ENCODE measurements around the gene CD300LD.
"Not testable (repeated sequence)": the region's sequence is repeated elsewhere in the genome, so short reads cannot be mapped to it uniquely, and the experiment has no call there.

Gene CD300LD

DNA sequence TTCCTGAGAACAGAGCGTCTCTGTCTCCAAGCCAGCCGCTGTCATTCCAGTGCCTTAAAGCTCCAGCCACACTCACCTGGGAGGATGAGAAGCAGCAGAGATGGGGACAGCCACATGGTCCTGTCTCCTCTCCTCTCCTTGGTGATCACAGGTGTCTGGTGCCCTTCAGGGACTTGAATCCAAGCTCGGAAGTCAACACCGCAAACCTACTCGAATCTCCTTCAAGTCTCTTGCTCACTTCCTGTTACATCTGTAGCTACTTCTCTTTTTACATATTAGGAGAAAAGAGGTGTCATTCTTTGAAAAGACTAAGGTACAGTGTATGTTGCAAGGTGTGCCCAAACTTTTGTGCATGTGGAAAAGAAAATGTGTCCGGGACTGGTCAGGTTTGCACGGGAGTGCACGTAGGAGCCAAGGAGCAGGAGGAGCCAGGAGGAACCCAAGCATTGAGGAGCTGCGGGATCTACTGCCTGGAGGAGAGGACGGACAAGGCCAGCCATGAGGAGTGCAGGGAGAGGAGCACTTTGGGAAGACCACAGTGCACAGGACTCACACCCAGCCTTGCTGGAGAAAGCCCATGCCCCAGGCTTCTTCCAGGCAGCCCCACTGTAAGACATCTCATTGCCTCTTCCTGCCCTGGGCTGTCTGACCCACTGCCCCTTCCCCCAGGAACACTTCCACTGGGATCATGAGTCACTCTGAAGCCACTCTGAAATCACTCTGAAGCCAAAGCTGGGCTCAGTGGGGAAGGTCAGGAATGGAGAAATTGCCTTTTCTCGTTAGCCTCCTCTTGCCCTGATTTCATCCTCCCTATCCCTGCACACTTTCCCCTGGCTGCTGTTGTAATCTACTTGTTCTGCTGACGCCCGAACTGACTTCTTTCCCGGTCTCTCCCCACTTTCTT lies at the start of gene CD300LD:
TSS of gene CD300LD (minus strand) at position 197 of the 904 bp plus-strand sequence. CDS start at position 116, 81 bp downstream.
- DNase-seq = no peak

DNA sequence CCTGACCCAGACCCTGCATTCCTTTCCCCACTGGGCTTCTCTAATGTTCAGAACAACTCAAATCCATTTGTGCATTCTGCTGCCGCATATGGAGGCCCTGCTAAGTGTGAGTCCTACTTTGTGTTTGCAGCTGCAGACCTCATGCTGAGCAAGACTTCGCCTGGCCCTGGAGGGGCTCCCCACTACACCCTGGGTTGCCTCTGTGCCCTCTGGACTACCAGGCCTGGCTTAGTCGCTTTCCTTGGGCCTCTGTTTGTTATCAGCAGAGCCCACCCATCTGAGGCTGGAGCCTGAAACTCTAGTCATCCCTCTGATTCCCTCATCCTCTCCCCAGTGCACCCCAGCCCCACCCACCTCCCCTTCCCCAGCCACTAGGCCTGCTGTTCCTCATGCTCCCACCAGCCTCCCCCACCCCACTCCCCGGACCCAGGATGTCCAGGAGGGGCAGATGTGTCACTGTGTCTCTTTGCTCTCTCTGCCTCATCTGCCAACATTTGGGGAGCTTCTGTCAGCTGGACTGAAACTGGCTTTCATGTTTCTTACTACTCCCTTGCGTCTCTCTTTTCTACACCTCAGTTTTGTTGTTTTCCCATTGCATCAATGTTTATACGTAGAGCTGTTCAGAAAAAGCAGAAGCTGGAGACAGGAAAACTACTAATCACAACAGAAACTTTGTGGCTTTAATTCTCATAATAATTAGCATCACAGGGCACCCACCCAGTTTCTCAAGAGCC lies 49.3 kb upstream of the CD300LD start:
- no peak for DNase-seq

DNA sequence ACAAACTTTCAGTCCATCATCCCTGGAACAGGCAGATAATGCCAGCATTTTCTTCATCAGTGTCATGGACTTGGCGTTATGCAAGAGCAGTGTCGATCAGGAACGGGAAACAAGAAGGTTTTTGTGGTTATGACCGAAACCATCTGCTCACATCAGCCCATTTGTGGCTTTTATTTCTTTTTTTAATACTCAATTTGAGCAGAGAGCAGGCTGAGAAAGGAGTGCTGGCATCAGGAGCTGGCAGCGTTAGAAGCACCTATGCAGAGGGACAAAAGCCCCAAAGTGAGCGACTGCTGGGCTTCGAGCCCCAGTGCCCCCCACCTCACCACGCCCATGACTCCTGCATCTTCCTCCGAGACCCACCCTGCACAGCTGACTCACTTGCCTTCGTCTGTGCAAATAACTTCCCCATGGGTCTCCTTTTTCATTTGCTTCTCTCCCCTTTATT lies 47.6 kb upstream of the CD300LD start:
- DNase-seq = no peak

DNA sequence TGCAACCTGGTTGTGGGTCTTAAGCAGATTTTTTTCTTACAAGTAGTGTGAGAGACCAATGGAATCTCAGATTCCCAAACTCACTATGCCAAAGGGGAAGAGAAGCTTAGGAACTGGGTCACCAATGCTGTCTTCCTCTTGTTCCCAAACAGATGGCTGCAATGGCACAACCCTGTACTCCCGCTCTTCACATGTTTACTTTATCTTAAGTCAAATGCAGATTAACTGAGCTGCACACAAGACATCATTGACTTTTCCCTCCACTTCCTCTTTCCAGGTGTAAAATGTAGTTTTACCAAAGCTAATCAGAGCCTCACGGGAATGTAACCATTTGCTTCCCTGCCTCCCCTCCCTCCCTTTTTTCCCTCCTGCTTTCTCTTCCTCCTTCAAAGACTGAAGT lies 45.8 kb upstream of the CD300LD start:
- no peak for DNase-seq

DNA sequence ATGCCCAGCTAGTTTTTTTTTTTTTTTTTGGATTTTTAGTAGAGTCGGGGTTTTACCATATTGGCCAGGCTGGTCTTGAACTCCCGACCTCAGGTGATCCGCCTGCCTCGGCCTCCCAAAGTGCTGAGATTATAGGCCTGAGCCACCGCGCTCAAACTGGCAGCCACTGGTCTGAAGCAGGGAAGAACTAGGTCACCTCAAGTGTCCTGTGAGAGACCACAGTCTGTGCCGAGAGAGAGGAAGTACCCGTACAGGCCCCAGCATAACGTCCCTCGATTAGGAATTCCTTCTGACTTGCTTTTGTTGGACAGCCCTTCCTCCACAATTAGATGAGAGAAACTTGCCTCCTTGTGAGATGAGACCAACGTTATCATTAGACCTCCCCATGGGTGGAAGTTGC lies 45.2 kb upstream of the CD300LD start:
- DNase-seq = no peak

DNA sequence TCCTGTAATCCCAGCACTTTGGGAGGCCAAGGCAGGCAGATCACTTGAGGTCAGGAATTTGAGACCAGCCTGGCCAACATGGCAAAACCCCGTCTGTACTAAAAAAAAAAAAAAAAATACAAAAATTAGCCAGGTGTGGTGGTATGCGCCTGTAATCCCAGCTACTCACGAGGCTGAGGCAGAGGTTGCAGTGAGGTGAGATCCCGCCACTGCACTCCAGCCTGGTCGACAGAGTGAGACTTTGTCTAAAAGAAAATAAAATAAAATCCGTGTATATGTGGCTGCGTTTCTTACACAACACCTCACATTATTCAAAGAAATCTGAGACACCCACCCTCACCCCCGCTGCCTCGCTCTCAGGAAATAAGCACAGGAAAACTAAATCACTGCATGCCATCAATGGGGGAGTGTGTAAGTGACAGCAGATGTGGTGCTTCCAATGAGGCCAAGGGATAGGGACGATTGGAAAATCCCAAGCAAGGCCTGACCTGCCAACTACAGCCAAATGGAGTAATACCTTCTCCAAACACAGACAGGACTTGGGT lies 44.5 kb upstream of the CD300LD start:
- DNase-seq = not testable (repeated sequence)

DNA sequence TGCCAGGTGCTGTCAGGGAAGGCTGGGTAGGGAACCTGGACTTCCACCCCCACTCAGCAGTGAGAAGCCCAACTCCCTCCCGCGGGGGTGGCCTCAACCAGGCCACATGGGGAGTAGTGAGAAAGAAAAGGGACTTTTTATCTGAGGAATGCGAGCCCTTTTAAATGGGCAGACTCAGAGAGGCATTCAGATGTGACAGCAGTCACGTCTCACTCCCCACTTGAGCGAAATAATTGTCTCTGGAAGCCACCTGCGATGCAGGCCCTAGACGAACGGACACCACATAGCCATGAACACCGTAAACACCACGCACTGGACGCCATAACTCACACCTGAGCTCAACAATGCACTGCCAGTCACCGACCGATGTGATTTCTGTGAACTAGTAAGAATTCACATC lies 43.3 kb upstream of the CD300LD start:
- DNase-seq = no peak

DNA sequence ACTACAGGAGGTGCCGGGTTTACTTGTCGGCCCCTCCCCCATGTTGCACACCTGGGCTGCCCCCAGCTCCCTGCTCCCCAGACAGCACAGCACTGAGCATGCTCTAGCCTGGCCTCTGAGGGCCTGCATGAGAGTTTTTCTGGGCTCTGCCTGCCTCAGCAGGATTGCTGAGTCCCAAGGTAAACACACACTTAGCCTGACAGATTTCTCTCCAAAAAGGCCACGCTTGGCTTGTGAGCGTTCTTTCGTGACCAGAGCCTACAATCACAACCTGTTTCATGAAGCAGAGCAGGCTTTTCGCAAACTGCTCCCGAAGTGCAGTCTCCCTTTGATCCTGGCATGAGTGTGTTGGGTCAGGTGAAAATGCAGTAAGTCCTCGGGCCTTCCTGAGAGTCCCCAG lies 41.2 kb upstream of the CD300LD start:
- DNase-seq = no peak

DNA sequence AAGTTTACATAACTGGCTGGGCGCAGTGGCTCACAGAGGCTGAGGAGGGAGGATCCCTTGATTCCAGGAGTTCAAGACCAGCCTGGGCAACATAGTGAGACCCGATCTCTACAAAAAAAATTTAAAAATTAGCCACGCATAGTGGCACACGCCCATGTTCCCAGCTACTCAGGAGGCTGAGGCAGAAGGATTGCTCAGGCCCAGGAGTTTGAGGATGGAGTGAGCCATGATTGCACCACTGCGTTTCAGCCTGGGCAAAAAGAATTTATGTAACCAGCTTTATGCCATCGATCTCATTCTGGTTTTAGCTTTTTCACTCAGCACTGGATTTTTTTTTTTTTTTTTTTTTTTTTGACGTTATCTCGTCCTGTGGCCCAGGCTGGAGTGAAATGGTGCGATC lies 40.5 kb upstream of the CD300LD start:
- DNase-seq = no peak

DNA sequence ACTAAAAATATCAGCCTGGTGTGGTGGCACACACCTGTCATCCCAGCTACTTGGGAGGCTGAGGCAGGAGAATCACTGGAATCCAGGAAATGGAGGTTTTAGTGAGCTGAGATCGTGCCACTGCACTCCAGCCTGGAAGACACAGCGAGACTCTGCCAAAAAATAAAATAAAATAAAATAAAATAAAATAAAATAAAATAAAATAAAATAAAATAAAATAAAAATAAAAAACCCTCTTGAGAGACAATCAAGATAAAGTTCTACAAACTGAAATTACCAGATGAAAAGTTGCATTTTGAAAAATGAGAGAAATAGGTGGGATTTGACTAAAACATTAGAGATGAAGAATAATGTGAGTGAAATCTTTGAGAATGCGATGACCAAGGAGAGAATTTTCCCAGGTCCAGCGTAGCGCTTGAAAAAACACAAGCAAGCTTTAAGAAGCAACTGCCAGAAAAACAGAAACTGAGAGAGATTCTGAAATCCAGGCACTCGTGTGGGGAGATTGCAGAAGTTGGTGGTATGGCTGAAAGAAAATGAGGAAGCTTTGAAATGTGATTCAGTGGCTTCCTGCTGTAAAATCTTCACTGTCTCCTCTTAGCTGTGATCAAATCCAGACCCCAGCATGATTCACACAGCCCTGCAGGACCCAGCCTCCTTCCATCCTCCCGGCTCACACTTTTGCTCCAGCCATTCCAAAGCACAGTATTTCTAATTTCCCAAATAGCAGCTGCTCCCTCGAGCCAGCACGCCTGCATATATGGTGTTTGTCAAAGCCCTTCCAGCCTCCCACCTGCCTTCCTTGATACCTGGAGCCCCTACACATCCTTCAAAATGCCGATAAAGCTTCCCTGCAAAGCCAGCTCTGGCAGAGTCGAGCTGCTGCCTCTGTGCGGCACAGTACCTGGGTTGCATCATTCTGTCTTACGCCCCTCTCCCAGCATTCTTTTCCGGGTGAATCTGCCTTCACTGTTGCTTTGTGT lies 39.7 kb upstream of the CD300LD start:
- DNase-seq = no peak

DNA sequence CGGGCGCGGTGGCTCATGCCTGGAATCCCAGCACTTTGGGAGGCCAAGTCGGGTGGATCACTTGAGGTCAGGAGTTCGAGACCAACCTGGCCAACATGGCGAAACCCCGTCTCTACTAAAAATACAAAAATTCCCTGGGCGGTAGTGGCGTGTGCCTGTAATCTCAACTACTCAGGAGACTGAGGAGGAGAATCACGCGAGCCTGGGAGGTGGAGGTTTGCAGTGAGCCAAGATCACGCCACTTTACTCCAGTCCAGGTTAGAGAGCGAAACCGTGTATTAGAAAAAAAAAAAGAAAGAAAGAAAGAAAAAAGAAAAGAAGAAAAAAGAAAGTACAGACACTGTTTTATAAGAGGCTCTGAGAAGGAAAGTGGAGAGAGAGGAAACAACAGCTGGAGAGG lies 38.2 kb upstream of the CD300LD start:
- not testable (repeated sequence) for DNase-seq

DNA sequence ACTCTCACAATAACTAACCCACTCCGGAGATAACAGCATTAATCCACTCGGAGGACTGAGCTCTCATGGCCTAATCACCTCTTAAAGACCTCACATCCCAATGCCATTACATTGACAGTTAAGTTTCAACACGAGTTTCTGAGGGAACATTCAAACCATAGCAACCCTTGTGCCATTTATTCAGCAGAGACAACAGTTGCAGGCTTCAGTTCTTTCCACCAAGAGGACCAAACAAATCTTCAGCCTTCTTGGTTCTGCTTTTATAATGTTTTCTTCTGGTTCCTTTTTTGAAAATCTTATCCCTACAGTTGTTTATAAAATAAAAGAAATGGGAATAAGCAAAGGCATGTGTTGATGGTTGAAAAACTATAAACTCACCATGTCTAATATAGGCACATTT lies 33.6 kb upstream of the CD300LD start:
- DNase-seq = no peak

DNA sequence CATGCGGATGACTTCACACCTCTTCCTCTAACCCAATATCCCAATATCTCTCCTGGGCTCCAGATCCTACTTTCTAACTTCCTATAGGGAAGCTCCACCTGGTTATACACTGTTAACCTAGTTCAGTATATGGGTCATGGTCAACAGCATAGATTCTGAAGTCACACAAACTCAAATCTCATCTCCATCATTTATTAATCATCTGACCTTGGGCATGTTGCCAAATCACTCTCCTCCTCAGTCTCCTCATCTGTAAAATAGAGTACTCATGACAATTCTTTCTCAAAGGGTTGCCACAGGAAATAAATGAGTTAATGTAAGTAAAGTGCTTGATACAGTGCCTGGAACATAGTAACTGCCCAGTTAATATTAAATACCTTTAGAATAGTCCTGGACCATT lies 32.0 kb upstream of the CD300LD start:
- DNase-seq = no peak

DNA sequence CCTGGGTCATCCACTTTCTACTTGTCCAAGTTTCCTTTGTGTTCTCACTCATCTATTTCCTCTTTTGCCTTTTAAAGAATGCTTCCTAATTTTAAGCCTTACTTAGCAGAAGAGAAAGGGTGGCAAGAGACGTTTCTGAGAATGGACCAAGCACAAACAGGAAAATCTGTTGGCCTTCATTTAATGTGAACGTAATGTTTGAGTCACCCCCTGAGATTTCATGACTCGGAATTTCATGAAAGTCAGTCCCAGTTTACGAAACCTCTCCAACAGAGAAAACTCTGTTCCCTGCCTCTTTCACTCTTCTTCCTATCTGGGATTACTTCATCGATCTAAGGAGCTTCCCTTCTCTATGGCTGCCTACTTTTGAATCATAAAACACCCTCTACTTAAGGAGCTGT lies 31.6 kb upstream of the CD300LD start, which contains the start of gene CD300E:
TSS of gene CD300E (minus strand) at position 46 of the 401 bp plus-strand sequence. CDS start 117 bp downstream, outside the sequence.
- DNase-seq = no peak

DNA sequence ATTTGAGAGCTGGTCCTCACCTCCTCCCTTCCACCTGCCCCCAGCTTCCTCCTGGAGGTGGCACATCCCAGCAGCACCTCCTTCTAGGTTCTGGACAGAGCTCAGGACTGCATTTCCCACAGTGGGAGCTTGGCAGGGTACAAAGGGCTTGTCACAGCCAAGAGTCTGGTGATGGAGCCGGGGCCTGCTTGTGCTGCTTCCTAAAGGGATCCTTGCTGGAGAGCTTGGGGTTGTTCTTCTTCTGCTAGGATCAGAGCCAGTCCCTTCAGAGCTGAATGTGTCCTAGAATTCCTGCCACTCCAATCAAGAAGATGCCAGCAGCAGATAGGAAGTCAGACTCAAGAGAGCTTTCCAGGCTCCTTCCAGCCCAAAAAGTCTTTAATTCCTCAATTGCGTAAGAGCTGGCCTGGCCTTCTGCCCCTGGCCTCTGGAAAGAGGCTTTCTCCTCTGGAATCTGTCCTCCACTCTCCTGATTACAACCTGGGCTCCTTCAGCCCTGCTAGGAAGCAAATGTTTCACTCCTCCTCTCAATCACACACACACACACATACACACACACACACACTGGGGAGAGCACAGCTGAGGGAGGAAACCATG lies 27.1 kb upstream of the CD300LD start:
- DNase-seq = no peak

DNA sequence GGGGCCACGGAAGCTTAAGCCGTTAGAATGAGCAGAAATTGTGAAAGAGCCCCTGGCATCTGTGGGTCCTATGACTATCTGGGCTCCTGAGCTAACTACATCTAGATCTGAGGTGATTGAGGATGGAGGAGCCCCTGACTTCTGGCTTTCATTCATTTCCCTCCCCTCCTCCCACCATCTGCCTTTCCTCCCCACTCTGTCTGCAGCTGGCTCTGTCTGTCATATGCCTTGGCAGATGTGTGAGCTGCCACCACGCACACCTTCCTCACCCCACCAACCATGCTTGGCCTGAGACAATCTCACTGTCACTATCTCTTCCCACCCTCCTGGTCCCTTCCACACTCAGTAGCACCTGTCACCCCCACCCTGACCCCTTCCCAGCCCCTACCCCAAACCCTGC lies 26.4 kb upstream of the CD300LD start:
- DNase-seq = peak; percentile 39

DNA sequence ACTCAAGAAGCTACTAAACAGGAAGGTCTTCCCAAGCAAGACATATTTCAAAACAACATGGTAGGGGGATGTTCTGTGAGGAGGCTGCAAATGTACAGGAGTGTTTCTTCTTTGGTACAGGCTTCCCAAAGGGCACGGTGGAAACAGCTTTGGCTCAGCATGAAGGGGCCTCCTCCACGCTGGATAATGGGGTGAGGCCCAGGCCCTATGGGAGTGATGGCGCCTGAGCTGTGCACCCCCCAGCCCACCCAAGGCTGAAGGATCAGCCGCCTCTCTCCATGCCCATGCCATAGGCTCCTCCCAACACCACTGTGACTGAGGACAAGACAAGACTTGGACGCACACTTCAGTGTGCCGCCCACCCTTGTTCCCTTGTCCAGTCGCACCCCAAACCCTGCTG lies 24.6 kb upstream of the CD300LD start:
- no peak for DNase-seq

DNA sequence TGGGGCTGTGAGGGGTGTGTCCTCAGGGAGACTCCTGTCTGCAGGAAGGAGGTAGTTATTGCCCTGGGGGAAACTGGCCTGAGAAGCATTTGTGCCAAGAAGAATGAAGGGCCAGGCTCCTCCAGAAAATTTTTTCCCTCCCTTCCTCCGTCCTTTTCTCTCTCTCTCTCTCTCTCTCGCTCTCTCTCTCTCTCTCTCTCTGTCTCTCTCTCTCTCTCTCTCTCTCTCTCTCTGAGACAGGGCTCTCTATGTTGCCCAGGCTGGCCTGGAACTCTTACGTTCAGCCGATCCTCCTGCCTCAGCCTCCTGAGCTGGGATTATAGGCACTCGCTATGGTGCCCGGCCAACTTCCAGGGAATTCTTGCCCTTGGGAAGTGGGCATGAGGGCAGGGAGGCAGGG lies 20.0 kb upstream of the CD300LD start:
- DNase-seq = no peak

DNA sequence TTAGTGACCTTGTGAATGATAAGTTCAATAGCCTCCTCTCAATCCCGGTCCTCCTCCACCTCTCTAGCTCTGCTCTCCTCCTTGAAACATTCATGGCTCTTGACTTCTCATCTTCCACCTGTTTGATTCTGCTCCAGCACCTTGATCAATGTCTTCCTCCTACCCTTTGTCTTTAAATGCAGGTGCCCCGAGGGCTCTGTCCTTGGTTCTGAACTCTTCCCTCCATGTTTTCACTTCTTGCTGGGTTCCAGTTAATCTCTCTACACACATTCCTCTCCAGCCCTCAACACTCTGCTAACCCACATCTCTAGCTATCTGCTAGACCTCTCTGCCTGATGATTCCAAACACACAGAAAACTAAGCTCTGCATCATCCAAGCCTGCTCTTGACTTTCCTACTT lies 18.0 kb upstream of the CD300LD start:
- DNase-seq = no peak

DNA sequence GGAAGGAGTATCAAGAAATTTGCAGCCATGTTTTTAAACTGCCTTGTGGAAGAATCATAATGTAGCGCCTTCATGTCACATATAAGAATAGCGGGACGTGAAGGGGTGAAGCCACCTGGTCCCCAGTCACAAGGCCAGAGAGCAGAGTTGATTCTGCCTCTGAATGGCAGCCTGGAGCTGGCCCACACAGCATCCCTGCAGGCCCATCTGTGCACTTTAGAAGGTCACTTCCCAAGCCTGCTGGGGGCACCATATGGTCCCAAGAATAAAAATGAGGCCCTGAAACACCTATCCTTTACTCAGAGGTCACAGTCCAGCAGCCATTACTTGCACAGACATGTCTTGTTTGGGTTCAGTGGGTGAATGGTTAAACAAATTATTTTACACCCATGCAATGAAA lies 16.4 kb upstream of the CD300LD start:
- DNase-seq = no peak

DNA sequence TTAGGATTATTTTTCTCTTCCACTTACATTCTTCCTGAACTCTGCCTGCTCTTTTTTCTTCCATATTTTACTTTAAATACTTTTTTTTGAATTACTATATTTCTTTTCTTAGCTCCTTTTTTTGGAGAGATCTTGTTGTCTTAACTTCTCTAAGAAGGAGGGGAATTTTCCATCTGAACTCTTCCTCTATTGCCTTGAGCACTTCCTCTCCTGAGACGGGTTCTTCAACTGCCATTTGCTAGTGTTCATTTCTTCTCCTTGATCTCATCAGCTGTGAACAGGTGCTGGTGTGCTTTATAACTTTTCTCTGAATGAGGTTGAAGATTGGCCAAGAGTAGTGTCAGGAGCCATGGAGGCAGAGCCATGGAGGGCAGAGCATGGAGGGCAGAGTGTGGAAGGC lies 15.1 kb upstream of the CD300LD start:
- DNase-seq = no peak

DNA sequence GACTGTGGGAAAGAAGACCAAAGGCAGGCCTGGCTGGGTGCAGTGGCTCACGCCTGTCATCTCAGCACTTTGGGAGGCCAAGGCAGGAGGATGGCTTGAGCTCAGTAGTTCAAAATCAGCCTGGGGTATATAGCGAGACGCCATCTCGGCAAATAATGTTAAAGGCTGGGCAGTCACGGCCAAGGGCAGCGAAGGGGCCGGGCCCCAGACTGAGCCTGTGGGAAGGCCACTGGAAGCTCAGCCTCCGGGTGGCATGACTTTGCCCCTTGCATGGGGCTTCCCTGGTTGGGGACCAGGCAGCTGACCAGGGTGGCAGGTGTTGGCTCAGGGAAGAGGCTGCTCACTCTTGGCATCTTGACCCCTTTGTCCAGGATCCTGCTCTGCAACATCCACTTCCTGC lies 14.0 kb upstream of the CD300LD start:
- no peak for DNase-seq

Measured in right hindlimb (tissue), 1 donor.